Measurements from ENCODE around the gene TRMU. TPM values are rescaled to one million over a fixed set of nuclear protein-coding genes. Genes with fewer than 3 reads are reported as not detected.

The TRMU gene
- total and polyA plus RNA-seq, 4 donors = 14.3 to 34.4 (median 18.6) TPM

- TF ChIP-seq YY1 (IDR thresholded peaks at IDR 0.05) (no peak), TAF1 (conservative IDR thresholded peaks at IDR 0.05) (no peak), MAX (IDR thresholded peaks at IDR 0.05) (no peak), HNF4A (conservative IDR thresholded peaks at IDR 0.05) (no peak), ZBTB33 (IDR thresholded peaks at IDR 0.05) (no peak), HNF4G (IDR thresholded peaks at IDR 0.05) (no peak), RXRA (IDR thresholded peaks at IDR 0.05) (no peak)
Measured at GRCh38 chr22:46371623-46372226, 36.2 kb downstream of the TRMU start (continued).

DNA sequence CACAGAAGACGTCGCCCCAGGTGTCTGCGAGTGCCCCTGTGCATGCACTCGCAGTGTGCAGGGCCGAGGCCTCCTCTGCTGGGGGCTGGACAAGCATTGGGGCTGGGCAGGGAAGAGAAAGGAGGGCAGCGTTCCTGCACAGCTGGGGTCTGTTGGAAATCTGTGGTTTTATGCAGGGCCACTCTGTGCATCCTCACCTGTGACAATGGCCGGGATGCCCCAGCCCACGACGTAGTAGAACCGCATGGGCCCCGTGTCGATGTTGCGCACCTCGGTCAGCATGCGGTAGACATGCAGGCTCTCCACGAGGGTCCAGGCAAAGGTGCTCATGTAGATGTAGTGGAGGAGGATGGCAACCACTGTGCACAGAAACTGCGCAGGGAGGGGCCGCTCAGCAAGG is 37.2 kb downstream of the TRMU start:
- no peak for TF ChIP-seq EGR1 (IDR thresholded peaks at IDR 0.05; ENCODE audit: low read depth in 2 of 2)
- TF ChIP-seq HNF4A (conservative IDR thresholded peaks at IDR 0.05) = no peak
- TF ChIP-seq REST (IDR thresholded peaks at IDR 0.05) = no peak
- no peak for TF ChIP-seq FOXA1 (IDR thresholded peaks at IDR 0.05)
- no peak for TF ChIP-seq NR2F2 (IDR thresholded peaks at IDR 0.05)
- no peak for TF ChIP-seq JUND (IDR thresholded peaks at IDR 0.05)
- TF ChIP-seq, protein P1, sequence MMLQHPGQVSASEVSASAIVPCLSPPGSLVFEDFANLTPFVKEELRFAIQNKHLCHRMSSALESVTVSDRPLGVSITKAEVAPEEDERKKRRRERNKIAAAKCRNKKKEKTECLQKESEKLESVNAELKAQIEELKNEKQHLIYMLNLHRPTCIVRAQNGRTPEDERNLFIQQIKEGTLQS (IDR thresholded peaks at IDR 0.05) = no peak
- no peak for TF ChIP-seq MAX (IDR thresholded peaks at IDR 0.05)
- TF ChIP-seq YY1 (IDR thresholded peaks at IDR 0.05) = no peak
- TF ChIP-seq RXRA (IDR thresholded peaks at IDR 0.05) = no peak
- no peak for TF ChIP-seq HNF4G (IDR thresholded peaks at IDR 0.05)
- TF ChIP-seq SP1 (IDR thresholded peaks at IDR 0.05) = no peak
- no peak for TF ChIP-seq ZBTB33 (IDR thresholded peaks at IDR 0.05)
- TF ChIP-seq GABPA (IDR thresholded peaks at IDR 0.05 in 1 of 2, conservative IDR thresholded peaks at IDR 0.05 in 1 of 2) = no peak
- Histone ChIP-seq H3K27me3 (ENCODE audit: control insufficient read depth in 4 of 4, insufficient read depth in 4 of 4, low read length in 3 of 4) (no peaks in the 10 kb centered on the region), H3K36me3 (ENCODE audit: control insufficient read depth in 4 of 4, insufficient read depth in 3 of 4, low read depth in 1 of 4, low read length in 3 of 4) (no peaks in the 10 kb centered on the region), H3K4me1 (ENCODE audit: control insufficient read depth in 4 of 4, insufficient read depth in 4 of 4, low read length in 3 of 4) (peaks cover 19 to 72% (median 55%) of the 10 kb centered on the region in 4 donors), H3K4me3 (ENCODE audit: low read depth in 1 of 3, low read length in 3 of 3) (no peak overlapping the region), H3K9me3 (ENCODE audit: control insufficient read depth in 4 of 4, low read length in 3 of 4) (no peaks in the 10 kb centered on the region), H3K27ac (ENCODE audit: low read depth in 1 of 2, low read length in 2 of 2) (no peak overlapping the region), H3K9ac (ENCODE audit: low read depth in 1 of 2, low read length in 2 of 2) (no peak overlapping the region)
- no peak for DNase-seq (ENCODE audit: low spot score)
- 91% methylated on average over 18 of the region's 18 CpGs for WGBS

All from liver (tissue), 9 donors.